AG20443 (cell line): ENCODE results near the gene DNAAF1.
"Not testable (repeated sequence)": the region's sequence is repeated elsewhere in the genome, so short reads cannot be mapped to it uniquely, and the experiment has no call there.

Experiments used
- DNase-seq: peaks from one replicate; pipeline ENCODE4 v3.0.0; 2012; ENCODE audit warnings: low spot score, mixed read lengths

Gene DNAAF1

DNA sequence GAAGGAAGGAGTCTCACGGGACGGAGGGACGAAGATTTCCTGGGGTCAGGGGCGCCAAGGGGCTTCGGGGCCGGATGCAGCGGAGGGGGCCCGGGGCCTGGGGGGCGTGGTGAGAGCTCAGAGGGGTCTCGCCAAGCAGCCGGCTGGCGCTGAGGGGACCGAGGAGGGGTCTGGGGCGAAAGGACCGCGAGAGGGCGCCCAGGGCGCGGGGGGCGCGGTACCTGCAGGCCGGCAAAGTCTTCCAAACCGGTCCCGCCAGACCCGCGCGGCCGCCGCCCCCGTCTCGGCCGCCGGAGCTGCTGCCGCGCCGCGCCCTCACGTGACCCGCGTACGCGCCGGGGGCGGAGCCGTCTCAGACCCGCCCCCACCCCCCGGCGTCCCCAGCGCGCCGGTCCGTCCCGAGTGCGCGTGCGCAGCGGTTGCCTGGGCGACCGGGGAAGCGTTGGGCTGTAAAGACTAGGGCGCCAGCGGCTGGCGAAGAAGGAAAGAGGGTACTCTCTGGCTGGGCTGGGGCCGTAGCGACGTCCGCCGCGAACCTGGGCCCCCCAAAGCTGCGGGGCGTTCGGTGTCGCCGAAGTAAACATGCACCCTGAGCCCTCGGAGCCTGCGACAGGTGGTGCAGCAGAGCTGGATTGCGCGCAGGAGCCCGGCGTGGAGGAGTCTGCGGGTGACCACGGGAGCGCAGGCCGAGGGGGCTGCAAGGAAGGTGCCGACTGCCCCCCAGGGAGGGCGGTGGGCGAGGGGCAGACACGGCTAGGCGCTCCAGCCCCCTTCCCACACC lies at the start of gene DNAAF1, which contains the start of gene HSDL1:
Gene DNAAF1, plus strand, starts transcription at position 450 of the 781 bp plus-strand sequence. Its CDS starts 133 bp downstream, at position 583.
Gene HSDL1, minus strand, starts transcription at position 319 of the 781 bp plus-strand sequence. CDS start 13,856 bp downstream, outside the sequence.
- peak; percentile 100 for DNase-seq

- no peak for DNase-seq
These were observed 49.6 kb upstream of the DNAAF1 start for GRCh38 chr16:84095466-84095865.

GRCh38 chr16:84096447-84097005 lies 48.6 kb upstream of the DNAAF1 start:
- no peak for DNase-seq

- DNase-seq = no peak
These were observed 46.2 kb upstream of the DNAAF1 start for GRCh38 chr16:84098939-84099338.

GRCh38 chr16:84103678-84104077 lies 41.4 kb upstream of the DNAAF1 start:
- DNase-seq = peak; percentile 50

GRCh38 chr16:84104231-84104630 lies 40.9 kb upstream of the DNAAF1 start:
- no peak for DNase-seq

GRCh38 chr16:84105301-84105815 lies 39.8 kb upstream of the DNAAF1 start:
- DNase-seq = no peak

GRCh38 chr16:84105948-84106740 lies 39.0 kb upstream of the DNAAF1 start:
- no peak for DNase-seq

DNA sequence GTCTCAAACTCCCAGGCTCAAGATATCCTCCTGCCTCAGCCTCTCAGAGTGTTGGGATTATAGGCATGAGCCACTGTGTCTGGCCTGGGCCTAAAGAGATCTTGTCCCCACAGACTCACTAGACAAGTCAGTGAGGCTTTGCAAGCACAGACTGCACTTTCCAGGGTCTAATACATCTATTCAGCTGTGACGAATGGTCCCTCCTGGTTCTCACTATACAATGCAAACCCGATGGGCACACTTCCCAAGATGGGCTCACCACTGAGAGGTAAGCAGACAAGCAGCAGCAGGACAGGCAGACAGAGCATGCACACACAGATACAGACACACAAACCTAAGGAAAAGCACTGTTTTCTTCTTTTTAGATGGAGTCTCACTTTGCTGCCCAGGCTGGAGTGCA lies 37.2 kb upstream of the DNAAF1 start:
- DNase-seq = no peak

GRCh38 chr16:84109598-84110335 lies 35.3 kb upstream of the DNAAF1 start:
- DNase-seq = no peak

- no peak for DNase-seq
These were observed 34.6 kb upstream of the DNAAF1 start for GRCh38 chr16:84110527-84110926.

GRCh38 chr16:84111525-84111924 lies 33.6 kb upstream of the DNAAF1 start:
- DNase-seq = no peak

- not testable (repeated sequence) for DNase-seq
These were observed 33.2 kb upstream of the DNAAF1 start for GRCh38 chr16:84111949-84112348.

DNA sequence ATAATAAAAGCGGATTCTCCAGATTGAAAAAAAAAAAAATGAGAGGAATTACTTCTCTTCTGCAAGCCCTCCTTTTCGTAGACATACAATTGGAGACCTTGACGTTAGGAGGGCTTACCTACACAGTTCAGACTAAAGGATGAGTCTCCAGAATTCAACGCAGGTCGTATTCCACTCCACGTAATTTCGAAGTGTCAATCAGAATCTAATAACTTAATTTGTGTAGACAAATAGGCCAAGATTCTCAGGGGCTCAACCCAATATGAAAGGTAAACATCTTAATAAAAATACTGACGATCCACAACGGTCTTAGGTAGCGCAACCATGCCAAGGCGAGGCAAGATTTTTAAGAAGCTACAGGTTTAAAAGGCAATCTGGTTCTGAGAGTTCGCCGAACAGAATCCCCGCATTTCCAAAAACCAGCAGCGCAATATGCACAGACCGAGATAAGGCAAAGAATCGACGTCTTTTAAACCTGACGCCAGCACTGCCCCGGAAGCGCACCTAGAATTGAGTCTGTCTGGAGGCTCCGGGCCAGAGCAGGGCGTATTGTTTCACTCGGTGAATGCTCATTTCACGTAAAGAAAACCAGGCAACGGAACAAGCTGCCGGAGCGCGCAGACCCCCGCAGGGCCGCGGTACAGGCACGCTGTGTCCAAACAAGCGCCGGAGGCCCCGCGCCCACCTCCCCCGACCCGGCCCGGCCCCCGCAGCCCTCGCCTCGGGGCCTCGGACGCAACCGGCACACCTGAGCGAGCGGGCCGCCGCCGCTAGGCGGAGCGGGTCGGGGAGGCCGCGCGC lies 29.0 kb upstream of the DNAAF1 start:
- peak; percentile 33 for DNase-seq

DNA sequence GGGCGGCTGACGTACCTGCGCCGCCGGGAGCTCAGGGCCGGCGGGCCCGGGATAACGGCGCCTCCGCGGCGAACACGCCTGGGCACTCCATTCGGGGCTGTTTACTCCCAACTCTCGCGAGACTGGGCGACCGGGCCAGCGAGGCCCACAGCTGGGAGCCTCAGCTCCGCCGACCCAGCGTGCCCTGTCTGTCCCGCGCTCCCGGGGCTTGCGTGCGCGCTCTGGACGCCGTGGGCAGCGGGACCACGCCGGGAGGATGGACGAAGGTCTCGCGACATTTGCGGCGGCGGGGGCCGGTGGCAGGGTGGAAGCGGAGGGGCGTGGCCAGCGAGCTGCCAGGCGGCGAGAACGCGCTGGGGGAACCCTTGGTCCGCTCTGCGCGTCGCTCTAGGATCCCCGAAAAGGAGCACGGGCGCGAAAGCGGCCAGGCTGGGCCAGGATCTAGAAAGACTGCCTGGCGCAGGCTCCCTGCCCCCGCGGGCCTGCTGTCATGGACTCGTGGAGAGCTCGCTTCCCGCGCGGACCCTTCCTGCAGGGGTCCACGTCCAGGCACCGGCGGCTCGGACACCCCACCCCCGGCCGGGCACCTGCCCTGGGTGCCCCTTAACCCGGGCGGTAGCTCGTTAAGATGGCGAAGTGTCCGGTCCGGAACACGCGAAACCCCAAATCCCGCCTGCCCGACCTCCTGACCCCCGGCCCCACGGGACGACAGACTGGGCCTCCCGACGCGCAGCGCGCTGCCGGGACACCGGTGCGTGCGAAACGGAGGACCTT lies 28.2 kb upstream of the DNAAF1 start, which contains the start of gene MBTPS1:
Gene MBTPS1, minus strand, starts transcription at position 223 of the 774 bp plus-strand sequence. CDS start 15,159 bp downstream, outside the sequence.
- DNase-seq = peak; percentile 99

- no peak for DNase-seq
These were observed 27.6 kb upstream of the DNAAF1 start for GRCh38 chr16:84117494-84117843.

- DNase-seq = not testable (repeated sequence)
These were observed 26.8 kb upstream of the DNAAF1 start for GRCh38 chr16:84118315-84118714.

GRCh38 chr16:84119368-84119767 lies 25.7 kb upstream of the DNAAF1 start:
- no peak for DNase-seq

DNA sequence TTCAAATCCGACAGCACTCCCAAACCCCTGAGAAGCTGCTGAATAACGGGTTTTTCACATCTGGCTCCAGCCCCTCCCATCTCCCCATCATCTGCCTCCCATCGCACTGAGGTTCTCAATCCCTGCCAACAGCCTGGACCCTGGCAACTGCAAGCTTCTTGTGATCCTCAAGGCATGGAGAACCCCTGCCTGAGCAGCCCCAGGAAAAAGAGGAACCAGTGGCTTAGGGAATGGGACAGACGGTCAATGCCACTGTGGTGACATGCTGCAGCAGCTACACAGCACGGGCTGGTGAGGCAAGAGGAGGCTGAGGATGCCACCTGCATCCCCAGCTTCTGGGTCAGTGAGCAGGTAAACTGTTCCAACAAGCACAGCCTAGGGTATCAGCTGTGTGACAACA lies 25.1 kb upstream of the DNAAF1 start:
- DNase-seq = no peak

DNA sequence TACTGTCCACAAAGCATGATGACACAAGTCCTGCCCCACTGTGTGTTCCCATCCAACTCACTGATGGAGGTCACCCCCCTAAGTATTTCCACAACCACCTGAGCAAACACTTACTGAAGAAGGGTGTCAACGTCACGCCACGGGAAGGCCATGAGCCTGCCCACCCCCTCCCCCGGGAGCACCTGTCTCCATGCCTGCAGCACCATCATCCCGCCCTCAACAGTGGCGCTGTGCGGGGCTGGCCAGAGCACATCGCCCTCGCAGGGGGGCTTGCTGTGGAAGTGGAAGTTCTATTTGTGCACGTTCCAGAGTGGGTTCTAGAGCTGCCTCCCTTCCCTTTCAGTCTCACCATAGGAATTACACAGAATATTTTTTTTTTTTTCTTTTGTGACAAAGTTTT lies 24.1 kb upstream of the DNAAF1 start:
- no peak for DNase-seq
